Measurements from ENCODE around the gene CKS1B.
A peak's percentile ranks its signal among the peaks of the same experiment; 100 is the strongest.

CKS1B gene

DNA sequence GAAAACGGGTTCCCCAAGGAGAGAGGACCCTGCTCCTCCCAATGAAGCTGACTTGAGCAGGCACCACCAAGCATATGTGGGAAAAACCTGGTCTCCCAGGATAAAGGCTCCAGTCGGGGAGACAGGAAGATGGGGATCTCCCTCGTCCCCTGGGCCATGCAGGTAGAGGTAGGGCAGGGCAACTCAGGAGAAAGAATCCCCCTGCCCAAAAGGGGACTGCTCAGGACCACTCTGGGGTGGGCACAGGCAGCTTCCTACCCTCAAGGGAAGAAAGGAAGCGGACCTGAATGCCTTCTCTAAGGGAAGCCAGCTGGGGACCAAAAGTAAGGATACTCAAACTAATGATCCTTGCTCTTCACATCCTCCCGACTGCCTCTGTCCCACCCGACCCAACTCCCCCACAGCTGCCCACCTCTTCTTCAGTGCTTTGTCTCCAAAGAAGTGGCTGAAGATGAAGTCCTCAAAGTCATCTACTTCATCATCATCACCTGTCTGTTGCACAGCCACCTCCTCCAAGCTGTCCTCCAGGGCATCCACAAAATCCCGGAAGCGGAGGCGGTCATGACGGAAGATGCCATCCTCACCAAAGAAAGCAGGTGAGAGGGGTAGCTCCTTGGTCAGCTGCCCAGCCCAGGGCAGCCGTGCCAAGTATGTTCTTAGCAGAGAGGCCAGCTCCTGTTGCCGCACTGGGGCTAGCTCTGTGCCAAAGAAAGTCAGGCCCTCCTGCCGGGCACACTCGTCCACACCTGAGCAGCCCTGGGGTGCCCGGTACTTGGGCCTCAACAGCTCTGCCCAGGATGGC is 29.1 kb upstream of the CKS1B start:
- no peak for DNase-seq

DNA sequence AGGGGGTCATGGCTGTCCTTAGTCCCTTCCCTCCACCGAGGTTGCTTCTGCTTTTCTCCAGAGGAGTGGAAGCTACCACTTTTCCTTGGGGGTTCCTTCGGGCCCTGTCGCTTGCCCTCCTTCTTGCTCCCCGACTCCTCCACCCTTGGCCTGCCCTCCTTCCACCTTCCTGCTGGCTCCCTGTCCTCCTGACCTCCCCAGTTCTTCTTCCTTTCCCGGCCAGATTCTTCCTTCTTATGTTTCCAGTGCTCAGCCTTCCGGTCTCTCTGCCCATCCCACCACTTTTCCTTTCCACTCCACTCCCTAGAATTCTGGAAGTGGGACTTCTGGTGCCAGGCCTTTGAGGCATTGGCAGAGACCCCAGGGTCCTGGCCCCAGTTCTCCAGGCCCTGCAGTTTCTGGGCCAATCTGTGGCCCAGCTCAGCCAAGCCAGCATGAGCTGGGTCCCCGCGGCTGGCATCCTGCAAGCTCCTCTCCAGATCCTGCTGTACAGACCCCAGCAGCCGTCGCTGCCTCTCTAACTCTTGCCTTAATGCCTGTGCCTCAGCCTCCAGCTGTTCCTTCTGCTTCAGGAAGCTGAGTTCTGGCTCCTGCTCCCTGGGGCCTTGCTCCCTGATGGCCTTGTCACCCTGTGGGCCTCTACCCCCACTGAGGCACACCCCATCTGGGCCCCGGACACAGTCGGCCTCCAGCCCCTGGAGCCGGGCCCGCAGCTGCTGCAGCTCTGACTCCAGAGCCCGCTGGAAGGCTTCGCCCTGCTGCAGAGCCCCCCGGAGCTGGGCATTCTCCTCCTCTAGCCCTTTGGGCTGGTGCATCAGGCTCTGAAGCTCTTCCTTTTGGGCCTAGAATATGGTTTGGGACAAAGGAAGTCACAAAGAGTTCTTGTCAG is 28.3 kb upstream of the CKS1B start:
- peak in 31 of 58 donors; percentile 7 to 77 (median 34) for DNase-seq

DNA sequence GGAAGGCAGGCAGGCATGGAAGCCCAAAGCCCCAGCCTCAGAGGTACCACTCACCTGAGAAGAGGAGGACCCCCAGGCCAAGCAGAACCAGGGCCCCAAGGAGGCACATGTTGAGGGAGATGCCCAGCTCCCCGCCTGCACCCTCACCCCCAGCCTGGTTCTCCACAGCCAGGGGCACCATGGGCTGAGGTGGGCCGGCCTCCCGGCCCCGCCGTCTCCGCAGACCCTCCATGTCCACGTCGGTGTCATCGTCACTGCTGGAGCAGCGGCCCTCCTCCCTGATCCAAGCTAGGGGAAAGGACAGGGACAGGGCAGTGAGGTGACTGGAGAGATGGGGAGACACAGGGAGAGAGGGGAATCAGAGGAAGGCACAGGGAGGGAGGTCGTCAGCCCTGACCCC is 26.4 kb upstream of the CKS1B start:
- DNase-seq = no peak

DNA sequence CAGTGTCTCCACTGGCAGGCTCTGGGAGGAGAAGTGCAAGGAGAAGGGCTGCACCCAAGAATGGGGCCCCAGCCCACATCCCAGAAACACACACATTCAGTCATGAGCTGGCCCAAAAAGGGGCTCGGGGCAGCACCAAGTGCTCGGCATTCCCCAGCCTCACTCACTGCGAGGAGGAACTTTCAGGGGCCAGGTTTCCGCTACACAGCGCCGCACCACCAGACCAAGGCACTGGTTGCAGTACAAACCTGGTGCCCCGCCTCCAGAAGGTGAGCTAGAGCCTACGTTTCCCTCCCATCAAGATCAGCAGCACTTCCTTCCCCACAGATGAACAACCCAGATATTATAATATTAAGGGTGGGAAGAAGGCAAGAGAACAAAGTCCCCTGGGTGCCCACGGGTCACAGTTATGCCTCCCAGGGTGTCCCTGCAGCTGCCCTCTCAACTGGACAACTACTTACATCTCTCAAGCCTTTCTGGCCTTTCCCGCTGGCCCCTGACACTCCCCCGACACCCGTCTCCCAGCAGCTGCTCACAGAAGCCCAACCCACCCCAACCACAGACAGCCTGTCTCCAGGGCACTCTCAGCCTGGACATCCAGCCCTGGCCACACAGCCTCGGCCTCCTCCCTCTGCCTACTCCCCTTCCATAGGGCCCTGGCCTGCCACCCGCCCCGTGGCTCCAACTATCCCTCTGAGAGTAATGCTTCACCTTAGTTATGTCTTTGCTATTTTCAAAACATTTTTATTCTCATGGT is 22.4 kb upstream of the CKS1B start:
- no peak for DNase-seq

DNA sequence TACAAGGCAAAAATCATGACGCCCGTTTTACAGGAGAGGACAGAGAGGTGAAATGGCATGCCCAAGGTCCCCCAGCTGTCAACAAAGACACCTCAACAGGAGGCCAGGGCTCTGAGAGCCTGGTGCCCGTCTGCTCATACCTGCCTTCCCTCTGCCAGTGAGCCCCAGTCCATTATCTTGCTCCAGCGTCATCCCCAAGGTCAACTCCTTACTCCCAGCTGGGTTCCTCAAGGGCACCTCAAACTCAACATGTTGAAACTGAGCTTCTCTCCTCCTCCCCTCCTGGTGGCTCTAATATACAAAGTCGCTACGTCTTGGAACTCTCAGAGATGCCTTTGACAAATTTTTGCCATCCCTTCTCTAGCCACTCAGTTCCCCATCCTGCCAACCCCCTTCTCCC is 21.8 kb upstream of the CKS1B start:
- no peak for DNase-seq

DNA sequence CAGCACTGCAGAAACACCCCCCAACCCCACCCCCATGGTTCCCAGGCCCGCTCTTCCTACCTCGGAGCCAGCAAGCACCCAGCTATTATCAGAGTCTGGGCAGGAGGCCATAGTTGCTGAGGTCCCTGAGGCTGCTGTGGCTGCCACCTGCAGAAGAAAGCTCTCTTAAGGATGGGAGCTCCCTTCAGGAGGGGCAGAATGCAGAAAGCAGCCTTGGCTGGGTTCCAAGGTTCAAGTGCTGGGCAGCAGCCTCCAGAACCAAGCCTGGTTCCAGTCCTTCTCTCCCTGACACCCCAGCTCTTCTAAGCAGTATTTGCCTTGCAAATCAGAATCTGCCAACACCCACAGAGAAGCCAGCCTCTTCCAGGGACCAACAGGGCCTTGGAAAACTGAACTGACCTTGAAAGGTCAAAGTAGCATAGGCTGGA is 20.9 kb upstream of the CKS1B start:
- DNase-seq = peak in 8 of 58 donors; percentile 6 to 13 (median 11)

DNA sequence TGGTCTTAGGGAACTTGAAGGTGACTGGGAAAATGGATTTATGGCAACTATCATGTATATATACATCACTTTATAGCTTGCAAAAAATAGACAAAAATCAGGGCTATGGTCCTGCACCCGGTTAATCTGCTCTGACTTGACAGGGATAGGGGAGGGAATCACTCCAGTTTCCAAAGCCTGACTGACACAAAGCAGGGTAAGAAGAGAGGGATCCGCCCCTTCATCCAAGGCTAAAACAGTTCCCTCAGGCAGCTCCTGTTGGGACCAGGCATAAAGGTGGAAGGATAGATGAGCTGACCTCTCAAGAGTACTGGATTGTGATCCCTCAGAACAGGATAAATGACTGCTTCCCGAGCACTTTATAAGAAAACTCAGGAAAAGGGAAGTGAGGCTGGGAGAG is 19.9 kb upstream of the CKS1B start:
- no peak for DNase-seq

DNA sequence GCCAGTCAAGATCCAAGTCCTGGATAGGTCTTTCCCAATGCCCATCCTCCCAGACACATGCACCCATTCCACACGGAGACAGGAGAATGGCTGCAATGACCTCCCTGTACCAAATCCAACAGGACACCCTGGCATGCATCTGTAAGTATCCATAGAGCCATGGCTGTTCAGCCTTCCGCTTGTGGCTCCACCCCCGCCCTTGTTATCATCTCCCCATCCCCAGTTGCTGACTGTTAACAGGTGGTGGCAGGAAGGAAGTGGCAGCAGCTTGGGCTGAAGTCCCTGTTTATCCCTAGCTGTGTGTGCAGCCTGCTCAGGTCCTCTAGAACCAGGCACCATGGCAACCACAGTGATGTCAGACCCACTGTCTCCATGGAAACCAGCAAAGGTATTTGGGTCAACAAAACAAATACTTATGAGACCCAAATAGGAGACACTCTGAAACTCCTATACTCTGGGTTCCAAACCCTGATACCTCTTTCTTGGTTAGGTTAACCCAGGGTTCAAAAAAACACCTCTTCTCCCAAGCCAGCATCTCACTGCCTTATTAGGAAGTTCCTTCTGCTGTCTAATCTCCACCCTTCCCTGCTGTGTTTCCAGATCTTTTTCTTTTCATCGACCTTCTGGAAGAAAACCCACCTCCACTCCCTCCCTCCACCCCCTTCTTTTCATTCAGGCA is 19.3 kb upstream of the CKS1B start:
- peak in 51 of 58 donors; percentile 21 to 91 (median 62) for DNase-seq

DNA sequence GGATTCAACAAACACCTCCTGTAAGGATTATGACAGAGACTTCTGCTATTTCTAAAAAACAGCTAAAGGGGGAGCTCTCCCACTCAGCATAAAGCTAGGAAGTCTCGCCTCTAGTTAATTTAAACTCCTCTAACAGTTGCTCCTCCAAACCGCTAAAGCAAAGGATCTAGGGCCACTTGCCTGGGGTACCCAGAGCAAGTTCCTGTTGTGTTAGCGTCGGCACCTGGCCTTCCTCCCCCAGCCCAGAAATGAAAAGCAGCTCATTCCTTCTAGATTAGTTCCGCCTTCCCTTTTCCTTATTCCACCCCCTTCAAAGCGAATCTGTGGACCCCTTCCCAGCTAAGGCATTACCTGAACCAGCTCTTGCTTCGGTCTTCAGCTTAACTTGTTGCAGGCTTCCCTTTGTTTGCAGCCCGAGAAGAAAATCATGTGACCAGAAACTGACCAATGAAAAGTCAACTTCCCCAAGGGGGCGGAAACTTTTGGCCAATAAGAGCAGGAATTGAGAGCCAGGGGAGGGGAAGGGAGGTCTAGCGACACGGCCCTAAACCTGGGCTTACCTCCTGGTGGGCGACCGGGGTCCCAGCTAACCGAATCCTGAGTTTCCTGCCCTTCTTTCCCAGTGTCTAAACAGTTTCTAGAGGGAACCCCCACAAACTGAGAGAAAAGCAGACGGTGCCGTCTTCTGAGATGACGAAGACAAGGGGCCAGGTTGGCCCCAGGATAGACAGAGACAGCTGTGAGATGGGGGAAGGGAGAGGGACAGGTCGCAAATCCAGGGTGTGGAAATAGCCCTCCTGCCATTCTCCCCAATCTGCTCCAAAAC is 18.6 kb upstream of the CKS1B start, which contains the start of gene PBXIP1:
Gene PBXIP1, minus strand, starts transcription at position 382 of the 826 bp plus-strand sequence. CDS start 2,378 bp downstream, outside the sequence.
- peak in 55 of 58 donors; percentile 24 to 92 (median 72) for DNase-seq

DNA sequence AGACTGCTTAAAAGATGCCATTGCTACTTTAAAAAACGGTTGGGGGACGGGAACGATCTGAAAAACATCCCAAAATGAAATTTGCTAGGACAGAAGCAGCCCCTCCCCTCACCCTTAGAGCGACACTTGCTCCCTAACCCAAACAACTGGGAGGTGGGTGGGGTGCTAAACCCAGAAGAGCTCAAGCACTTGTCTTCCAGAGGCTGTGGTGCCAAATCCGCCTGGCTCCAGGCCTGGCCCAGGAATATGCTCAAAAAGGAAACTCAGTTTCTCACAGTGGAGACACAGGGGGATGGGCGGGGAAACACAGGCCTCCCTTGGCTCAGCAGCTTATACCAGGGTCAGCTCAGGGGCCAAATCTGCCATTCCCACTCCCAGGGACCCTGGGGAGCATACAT is 17.9 kb upstream of the CKS1B start:
- peak in 50 of 58 donors; percentile 20 to 80 (median 52) for DNase-seq

DNA sequence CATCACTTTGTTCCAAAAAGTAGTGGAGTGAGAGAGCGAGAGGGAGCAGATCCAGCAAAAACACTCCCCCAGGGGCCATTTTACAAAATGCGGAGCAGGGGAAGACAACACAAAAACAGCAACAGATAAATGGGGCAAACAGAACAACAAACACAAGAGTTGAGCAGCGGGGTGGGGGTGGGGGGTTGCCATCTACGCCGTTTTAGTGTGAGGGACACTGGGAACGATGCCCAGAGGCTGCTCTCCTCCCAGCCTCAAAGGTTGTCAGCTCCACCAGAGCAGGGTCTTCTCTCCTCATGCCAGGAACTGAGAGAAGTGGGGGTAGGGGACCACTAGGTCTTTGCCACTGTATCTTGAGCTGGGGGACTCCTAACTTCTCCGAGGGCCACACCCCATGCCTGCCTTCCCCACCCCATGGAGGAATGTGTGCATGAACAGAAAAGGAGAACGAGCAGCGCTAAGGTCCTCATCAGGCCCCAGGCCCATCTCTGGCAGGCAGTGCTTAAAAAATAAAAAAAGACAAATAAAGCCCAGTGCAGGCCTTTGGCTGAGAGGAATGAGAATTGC is 17.3 kb upstream of the CKS1B start:
- DNase-seq = peak in 5 of 58 donors; percentile 10 to 27 (median 15)

DNA sequence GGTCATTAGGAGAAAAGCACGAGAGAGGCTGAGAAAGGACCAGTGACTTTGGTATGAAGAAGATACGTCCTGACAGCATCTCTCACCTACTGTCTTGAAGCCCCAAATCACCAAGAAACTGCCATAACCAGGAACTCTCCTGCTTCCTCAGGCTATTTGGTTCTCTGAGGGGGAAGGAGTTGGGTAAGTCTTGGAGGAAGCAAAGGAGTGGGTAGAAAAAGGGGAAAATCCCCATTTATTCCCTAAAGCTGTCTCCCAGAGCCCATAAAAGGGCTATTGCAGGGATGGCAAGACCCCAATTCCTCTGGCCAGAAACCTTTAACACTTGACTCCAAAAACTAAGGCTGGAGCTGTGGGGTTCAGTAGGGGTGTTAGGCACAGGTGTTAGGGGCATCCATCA is 16.4 kb upstream of the CKS1B start:
- no peak for DNase-seq

DNA sequence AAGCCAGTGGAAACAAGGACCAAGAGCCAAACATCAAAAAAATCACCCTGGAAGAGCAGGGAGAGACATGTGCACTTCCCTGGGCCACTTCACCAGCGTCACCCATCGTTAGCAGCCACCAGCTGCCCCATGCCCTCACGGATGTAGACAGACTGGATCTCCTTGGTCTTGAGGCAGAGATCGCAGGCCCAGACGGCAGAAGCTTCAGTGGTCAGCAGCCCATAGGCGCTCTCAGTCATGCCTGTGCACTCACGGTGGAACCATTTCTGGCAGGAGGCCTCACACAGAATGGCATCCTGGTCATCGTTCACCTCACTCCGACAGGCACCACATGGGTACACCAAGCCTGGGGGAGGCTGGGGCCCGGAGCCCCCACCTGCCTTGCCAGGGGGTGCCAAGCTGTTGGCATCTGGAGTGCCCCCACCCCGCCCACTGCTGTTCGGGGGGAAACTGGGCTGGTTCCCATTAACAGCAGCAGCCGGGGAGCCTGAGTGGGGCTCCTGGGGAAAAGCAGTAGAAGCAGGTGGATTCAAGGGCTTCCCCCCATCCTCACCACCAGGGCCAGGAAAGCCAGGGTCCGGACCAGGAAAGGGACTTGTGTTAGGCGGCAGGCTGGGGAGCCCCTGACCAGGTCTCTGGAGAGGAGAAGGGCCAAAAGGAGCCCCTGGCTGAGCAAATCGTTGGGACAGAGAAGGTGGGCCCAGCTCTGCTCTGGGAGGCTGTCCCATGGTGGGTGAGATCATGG is 15.6 kb upstream of the CKS1B start:
- no peak for DNase-seq

DNA sequence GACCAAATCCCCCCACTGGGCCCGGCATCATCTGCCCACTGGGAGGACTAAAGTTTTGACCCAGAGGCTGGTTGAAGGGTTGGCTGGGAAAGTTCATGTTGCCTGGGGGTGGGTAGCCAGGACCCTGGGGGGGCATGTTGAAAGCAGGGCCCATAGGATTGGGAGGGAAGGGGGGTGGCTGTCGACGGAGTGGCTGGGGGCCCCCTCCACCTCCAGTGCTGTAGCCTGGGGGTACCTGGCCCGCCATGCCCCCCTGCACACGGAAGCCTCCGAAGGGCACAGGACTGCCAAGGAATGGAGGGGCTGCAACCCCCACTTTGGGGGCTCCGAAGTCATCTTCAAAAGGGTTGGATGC is 15.1 kb upstream of the CKS1B start:
- no peak for DNase-seq

DNA sequence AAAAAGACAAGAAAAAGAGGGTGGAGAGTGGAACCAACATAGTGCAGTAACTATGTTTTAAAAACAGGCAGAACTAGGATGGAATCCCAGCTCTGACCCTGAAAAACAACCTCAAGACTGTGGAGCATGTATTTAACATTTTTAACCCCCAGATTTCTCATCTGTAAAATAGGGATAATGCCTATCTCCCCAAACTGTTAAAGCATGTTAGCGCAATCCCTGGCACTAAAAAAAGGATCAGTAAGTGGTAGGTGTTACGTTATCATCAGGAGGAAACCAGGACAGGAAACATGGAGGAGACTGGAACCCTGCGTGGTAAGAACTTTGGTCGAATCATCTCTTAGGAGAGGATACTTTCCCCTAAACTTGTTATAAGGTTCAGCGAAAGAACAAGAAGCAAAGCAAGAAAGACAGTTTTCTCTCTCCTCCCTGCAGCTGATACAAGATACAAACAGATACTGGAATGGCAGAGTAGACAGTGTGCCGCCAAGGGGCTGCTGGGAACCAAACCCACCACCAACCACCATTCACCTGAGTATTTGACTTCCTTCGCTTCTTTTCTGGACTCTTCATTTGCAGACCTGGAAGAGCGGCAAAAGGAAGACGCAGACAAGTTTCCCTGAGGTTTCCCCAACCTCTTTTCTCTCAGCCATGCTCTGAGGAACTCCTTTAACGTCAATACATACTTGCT is 13.9 kb upstream of the CKS1B start:
- no peak for DNase-seq

DNA sequence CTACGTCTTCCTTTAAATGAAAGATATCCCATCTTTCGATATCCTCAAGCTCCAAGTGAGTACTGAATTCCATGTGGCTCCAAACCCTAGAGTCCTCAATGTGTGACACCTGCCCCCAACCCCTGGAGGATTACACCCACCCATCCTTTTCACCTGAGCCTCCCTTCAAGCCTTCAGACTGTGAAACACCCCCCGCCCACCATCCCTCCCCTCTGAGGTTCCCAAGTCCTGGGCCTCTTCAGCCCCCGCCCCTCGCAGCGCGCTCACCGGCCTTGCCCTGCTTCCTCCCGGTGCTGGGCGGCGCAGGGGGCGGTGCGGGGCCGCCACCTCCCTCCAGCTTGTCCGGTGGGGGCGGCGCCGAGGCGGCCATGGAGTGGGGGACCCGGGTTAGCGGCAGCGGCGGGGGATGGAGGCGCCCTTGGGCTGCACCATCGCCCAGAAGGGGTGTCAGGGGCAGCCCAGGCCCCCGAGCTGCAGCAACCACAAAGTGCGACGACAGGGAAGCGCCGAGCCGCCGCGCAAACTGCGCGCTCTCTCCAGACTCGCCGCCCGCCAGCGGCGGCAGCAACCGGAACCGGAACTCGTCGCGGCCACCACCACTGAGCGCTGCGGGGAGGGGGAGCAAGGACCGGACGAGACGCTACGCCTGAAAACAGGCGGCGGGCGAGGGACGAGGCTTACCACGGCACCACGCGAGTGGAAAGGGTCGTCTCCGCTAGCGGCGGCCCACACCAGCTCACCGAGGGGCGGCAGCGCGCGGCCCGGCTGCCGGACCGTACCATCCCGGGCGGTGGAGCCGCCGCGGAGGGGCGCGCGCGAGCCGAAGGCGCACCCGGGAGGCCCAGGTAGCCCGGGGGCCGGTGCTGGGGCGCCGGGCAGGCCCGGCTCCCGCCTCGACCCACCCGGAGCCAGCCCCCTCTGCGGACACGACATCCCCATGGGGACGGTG is 13.0 kb upstream of the CKS1B start, which contains the start of gene PYGO2:
Gene PYGO2, minus strand, starts transcription at position 576 of the 949 bp plus-strand sequence. Its CDS starts 206 bp downstream, at position 370.
- DNase-seq = peak in 57 of 58 donors; percentile 31 to 89 (median 72)
